Umbilical cord (tissue), 2 donors: ENCODE measurements around the gene KLHL13. TPM values are rescaled to one million over a fixed set of nuclear protein-coding genes. Genes with fewer than 3 reads are reported as not detected.
"Not testable (repeated sequence)": the region's sequence is repeated elsewhere in the genome, so short reads cannot be mapped to it uniquely, and the experiment has no call there.

Source experiments
- DNase-seq: peaks from one replicate; pipeline ENCODE4 v3.0.0-alpha.2; 2015; ENCODE audit warnings: low spot score
- total RNA-seq: library from RNA; depleted of rRNA; stranded (reverse); fragments of >200 nt; gene quantifications from one replicate; pipeline ENCODE4 v1.2.3, GENCODE V29; 2014; ENCODE audit warnings: low replicate concordance; ENCODE audit not compliant: insufficient read depth

Gene KLHL13
- total RNA-seq, 1 donor from 2014 or later, result 40.2 TPM

- no peak for DNase-seq
Measured at GRCh38 chrX:118088084-118088483, 28.5 kb downstream of the KLHL13 start.

GRCh38 chrX:118074196-118074595, 42.4 kb downstream of the KLHL13 start:
- DNase-seq, result peak; percentile 26

GRCh38 chrX:118066867-118067515, 49.6 kb downstream of the KLHL13 start:
- no peak for DNase-seq

GRCh38 chrX:118062817-118063615, 53.6 kb downstream of the KLHL13 start:
- no peak for DNase-seq

GRCh38 chrX:118062048-118062789, 54.4 kb downstream of the KLHL13 start:
- no peak for DNase-seq

- peak; percentile 6 for DNase-seq
Measured at GRCh38 chrX:118058924-118059323, 57.7 kb downstream of the KLHL13 start.

GRCh38 chrX:118056870-118057269, 59.7 kb downstream of the KLHL13 start:
- no peak for DNase-seq

- no peak for DNase-seq
Measured at GRCh38 chrX:118049713-118050112, 66.9 kb downstream of the KLHL13 start.

GRCh38 chrX:118047446-118048186, 69.0 kb downstream of the KLHL13 start:
- DNase-seq, result no peak

- no peak for DNase-seq
Measured at GRCh38 chrX:118039591-118039990, 77.0 kb downstream of the KLHL13 start.

- no peak for DNase-seq
Measured at GRCh38 chrX:118038614-118039365, 77.8 kb downstream of the KLHL13 start.

- DNase-seq, result no peak
Measured at GRCh38 chrX:118026631-118027030, 90.0 kb downstream of the KLHL13 start.

- DNase-seq, result no peak
Measured at GRCh38 chrX:118025226-118025625, 91.4 kb downstream of the KLHL13 start.

- no peak for DNase-seq
Measured at GRCh38 chrX:118024482-118024881, 92.1 kb downstream of the KLHL13 start.

GRCh38 chrX:118022753-118023152, 93.9 kb downstream of the KLHL13 start:
- DNase-seq, result no peak

GRCh38 chrX:118016422-118016821, 100.2 kb downstream of the KLHL13 start:
- DNase-seq, result no peak

GRCh38 chrX:118002417-118002816, 114.2 kb downstream of the KLHL13 start:
- not testable (repeated sequence) for DNase-seq

GRCh38 chrX:118000518-118000917, 116.1 kb downstream of the KLHL13 start:
- no peak for DNase-seq

GRCh38 chrX:117998171-117998570, 118.4 kb downstream of the KLHL13 start:
- no peak for DNase-seq

GRCh38 chrX:117996918-117997480, 119.6 kb downstream of the KLHL13 start:
- peak; percentile 47 for DNase-seq

- peak; percentile 40 for DNase-seq
Measured at GRCh38 chrX:117996408-117996807, 120.2 kb downstream of the KLHL13 start.
